Measurements from ENCODE around the gene SEC61A1. TPM values are rescaled to one million over a fixed set of nuclear protein-coding genes. Genes with fewer than 3 reads are reported as not detected.

SEC61A1 gene
- total and polyA plus RNA-seq, 2 experiments from 2014 or later = 362 to 510 TPM

- H3K79me2 ChIP-seq (ENCODE audit: insufficient read depth) = peaks cover 83% of the 10 kb centered on the region
- peaks cover 6% of the 10 kb centered on the region; the same call in 1 of the 2 replicates for H4K20me1 ChIP-seq (ENCODE audit: insufficient read depth)
- H3K9me2 ChIP-seq (ENCODE audit: insufficient read depth) = no peaks in the 10 kb centered on the region
- in situ Hi-C loops (cut with MboI) = no loop called here
- no peaks in the 10 kb centered on the region for H3K9me3 ChIP-seq (ENCODE audit: low read depth)
- WGBS, 2 experiments (ENCODE audit: low coverage in 1 of 2, low lambda C conversion rate in 2 of 2, missing lambda C conversion rate in 2 of 2) = 10 to 11% methylated on average over 11 of the region's 11 CpGs
- peak overlapping the region; percentile 65 for H3K4me2 ChIP-seq (ENCODE audit: unreplicated experiment)
- no peak overlapping the region for H2AFZ ChIP-seq
- H3K27ac ChIP-seq = peak overlapping the region; percentile 95
- no peaks in the 10 kb centered on the region for H3K27me3 ChIP-seq (replicated peaks; ENCODE audit: insufficient read depth)
- peaks cover 81% of the 10 kb centered on the region for H3F3A ChIP-seq (ENCODE audit: insufficient read depth)
- DNase-seq = peak; percentile 98
- H3K9ac ChIP-seq = peak overlapping the region; percentile 66
- peak overlapping the region; percentile 13; the same call in 1 of the 2 replicates for H3K4me3 ChIP-seq
- peaks cover 72% of the 10 kb centered on the region for H3K36me3 ChIP-seq (ENCODE audit: low read depth)
- H3K4me1 ChIP-seq (ENCODE audit: insufficient read depth) = peaks cover 49% of the 10 kb centered on the region
- no peak for TF ChIP-seq EZH2phosphoT487 (IDR thresholded peaks at IDR 0.05; ENCODE audit: insufficient read depth, low read depth)
- TF ChIP-seq EZH2 (IDR thresholded peaks at IDR 0.05; ENCODE audit: insufficient read depth, poor library complexity, severe bottlenecking) = no peak
These were observed 8.5 kb downstream of the SEC61A1 start for GRCh38 chr3:128060473-128061381.

DNA sequence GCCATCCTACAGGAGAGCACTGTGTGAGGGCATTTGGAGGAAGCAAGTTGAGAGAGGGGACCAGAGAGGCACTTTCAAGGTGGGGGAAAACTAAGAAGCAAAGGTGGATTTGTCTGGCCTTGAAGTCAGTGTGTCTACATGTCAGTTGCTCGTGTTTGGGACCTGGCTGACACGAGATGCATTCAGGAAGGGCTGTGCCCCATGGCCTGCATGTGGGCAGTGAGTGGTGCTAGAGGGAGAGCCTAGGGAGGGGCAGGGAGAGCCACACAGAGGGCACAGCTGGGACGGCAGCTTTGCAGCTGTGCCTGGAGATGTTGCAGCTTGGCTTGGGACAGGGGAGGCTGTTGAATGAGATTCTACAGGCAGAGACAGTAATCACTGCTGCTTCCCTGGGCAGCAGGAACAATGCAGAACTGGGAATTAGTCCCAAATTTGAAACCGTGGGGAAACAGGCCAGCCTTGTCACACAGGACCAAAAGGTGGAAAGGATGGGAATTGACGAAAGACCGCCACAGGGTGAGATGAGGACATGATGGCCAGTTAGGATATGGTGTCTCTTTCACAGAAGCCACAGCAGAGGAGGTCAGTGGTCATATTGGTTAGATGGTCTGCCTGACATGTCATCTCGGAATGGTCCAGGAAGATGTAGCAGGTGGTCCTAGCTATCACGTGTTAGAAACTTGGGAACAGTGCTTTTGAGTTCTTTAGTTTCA, 10.0 kb downstream of the SEC61A1 start:
- 61 to 62% methylated on average over 8 of the region's 8 CpGs for WGBS, 2 experiments (ENCODE audit: low coverage in 1 of 2, low lambda C conversion rate in 2 of 2, missing lambda C conversion rate in 2 of 2)
- Histone ChIP-seq H3K27ac (peak overlapping the region; percentile 95), H3K9me3 (ENCODE audit: low read depth) (no peaks in the 10 kb centered on the region), H2AFZ (no peak overlapping the region), H3K9ac (peak overlapping the region; percentile 66), H3K27me3 (replicated peaks; ENCODE audit: insufficient read depth) (no peaks in the 10 kb centered on the region), H3K79me2 (ENCODE audit: insufficient read depth) (peaks cover 83% of the 10 kb centered on the region), H3K4me1 (ENCODE audit: insufficient read depth) (peaks cover 42% of the 10 kb centered on the region), H3K36me3 (ENCODE audit: low read depth) (peaks cover 76% of the 10 kb centered on the region), H3K4me2 (ENCODE audit: unreplicated experiment) (peak overlapping the region; percentile 65), H4K20me1 (ENCODE audit: insufficient read depth) (peaks cover 3% of the 10 kb centered on the region; the same call in 1 of the 2 replicates), H3K4me3 (no peak overlapping the region), H3K9me2 (ENCODE audit: insufficient read depth) (no peaks in the 10 kb centered on the region), H3F3A (ENCODE audit: insufficient read depth) (peaks cover 83% of the 10 kb centered on the region)
- no peak for DNase-seq
- TF ChIP-seq EZH2phosphoT487 (IDR thresholded peaks at IDR 0.05; ENCODE audit: insufficient read depth, low read depth) (no peak), EZH2 (IDR thresholded peaks at IDR 0.05; ENCODE audit: insufficient read depth, poor library complexity, severe bottlenecking) (no peak)
- in situ Hi-C loops (cut with MboI) = no loop called here

DNA sequence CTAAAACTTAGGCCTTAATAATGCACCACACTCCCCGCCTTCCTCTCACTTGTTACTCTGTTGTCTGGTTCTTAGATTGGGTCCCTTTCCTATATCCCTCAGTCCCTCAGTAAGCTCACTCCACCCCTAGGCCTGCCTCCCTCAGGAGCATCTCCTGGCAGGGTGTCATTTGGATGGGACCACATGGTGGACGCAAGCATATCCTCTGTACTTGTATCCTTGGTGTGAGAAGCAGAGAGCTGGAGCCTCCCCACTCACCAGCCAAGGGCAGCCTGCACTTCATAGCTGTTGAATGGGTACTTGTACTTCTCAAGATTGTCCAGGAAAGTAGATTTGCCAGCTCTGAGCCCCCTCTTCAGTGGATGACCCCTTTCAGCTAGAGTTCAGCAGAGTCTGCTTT, 11.6 kb downstream of the SEC61A1 start:
- peaks cover 90% of the 10 kb centered on the region for H3K36me3 ChIP-seq (ENCODE audit: low read depth)
- no peak overlapping the region for H2AFZ ChIP-seq
- H3K4me1 ChIP-seq (ENCODE audit: insufficient read depth) = peaks cover 36% of the 10 kb centered on the region
- in situ Hi-C loops (cut with MboI) = no loop called here
- H3K27ac ChIP-seq = peak overlapping the region; percentile 7; the same call in 1 of the 2 replicates
- H3K9me2 ChIP-seq (ENCODE audit: insufficient read depth) = no peaks in the 10 kb centered on the region
- DNase-seq = no peak
- no peaks in the 10 kb centered on the region for H3K27me3 ChIP-seq (replicated peaks; ENCODE audit: insufficient read depth)
- TF ChIP-seq EZH2phosphoT487 (IDR thresholded peaks at IDR 0.05; ENCODE audit: insufficient read depth, low read depth) (no peak), EZH2 (IDR thresholded peaks at IDR 0.05; ENCODE audit: insufficient read depth, poor library complexity, severe bottlenecking) (no peak)
- peaks cover 3% of the 10 kb centered on the region; the same call in 1 of the 2 replicates for H4K20me1 ChIP-seq (ENCODE audit: insufficient read depth)
- WGBS, 2 experiments (ENCODE audit: low coverage in 1 of 2, low lambda C conversion rate in 2 of 2, missing lambda C conversion rate in 2 of 2) = 87 to 89% methylated on average over 2 of the region's 2 CpGs
- no peak overlapping the region for H3K4me3 ChIP-seq
- H3F3A ChIP-seq (ENCODE audit: insufficient read depth) = peaks cover 83% of the 10 kb centered on the region
- H3K9ac ChIP-seq = no peak overlapping the region
- H3K4me2 ChIP-seq (ENCODE audit: unreplicated experiment) = no peak overlapping the region
- H3K79me2 ChIP-seq (ENCODE audit: insufficient read depth) = peaks cover 83% of the 10 kb centered on the region
- no peaks in the 10 kb centered on the region for H3K9me3 ChIP-seq (ENCODE audit: low read depth)

DNA sequence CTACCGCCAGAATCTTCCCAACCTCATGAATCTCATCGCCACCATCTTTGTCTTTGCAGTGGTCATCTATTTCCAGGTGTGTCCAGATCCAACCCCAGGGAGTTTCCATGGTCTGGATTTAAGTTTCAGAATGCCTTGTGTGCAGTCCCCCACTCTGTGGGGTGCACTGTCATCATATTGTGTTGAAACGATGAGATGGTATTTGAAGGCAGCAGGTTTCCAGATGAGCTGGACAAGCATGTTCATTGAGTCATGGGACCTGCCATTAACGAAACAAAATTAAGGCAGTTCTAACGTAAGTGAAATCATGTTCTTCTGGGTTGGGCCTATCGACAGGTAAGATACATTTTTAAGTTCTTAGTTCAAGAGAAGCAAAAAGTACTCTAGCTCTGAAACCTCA, 12.7 kb downstream of the SEC61A1 start:
- H3K9ac ChIP-seq = peak overlapping the region; percentile 13; the same call in 1 of the 2 replicates
- no peaks in the 10 kb centered on the region for H3K27me3 ChIP-seq (replicated peaks; ENCODE audit: insufficient read depth)
- H3K4me1 ChIP-seq (ENCODE audit: insufficient read depth) = peaks cover 25% of the 10 kb centered on the region
- no peak overlapping the region for H2AFZ ChIP-seq
- H3K79me2 ChIP-seq (ENCODE audit: insufficient read depth) = peaks cover 84% of the 10 kb centered on the region
- H3K4me2 ChIP-seq (ENCODE audit: unreplicated experiment) = no peak overlapping the region
- H4K20me1 ChIP-seq (ENCODE audit: insufficient read depth) = peaks cover 3% of the 10 kb centered on the region; the same call in 1 of the 2 replicates
- TF ChIP-seq EZH2 (IDR thresholded peaks at IDR 0.05; ENCODE audit: insufficient read depth, poor library complexity, severe bottlenecking) = no peak
- TF ChIP-seq EZH2phosphoT487 (IDR thresholded peaks at IDR 0.05; ENCODE audit: insufficient read depth, low read depth) = no peak
- WGBS, 2 experiments (ENCODE audit: low coverage in 1 of 2, low lambda C conversion rate in 2 of 2, missing lambda C conversion rate in 2 of 2) = 75% methylated on average over 6 of the region's 6 CpGs
- no peak overlapping the region for H3K4me3 ChIP-seq
- H3K36me3 ChIP-seq (ENCODE audit: low read depth) = peaks cover 90% of the 10 kb centered on the region
- H3F3A ChIP-seq (ENCODE audit: insufficient read depth) = peaks cover 83% of the 10 kb centered on the region
- no peaks in the 10 kb centered on the region for H3K9me3 ChIP-seq (ENCODE audit: low read depth)
- H3K27ac ChIP-seq = 0 out of 2 replicates have a peak overlapping the region, but pooled peaks have one; percentile 5
- no peak for DNase-seq
- in situ Hi-C loops (cut with MboI) = no loop called here
- no peaks in the 10 kb centered on the region for H3K9me2 ChIP-seq (ENCODE audit: insufficient read depth)

Measured in GM23248 (cell line).